Stimulated activated CD8-positive, alpha-beta memory T cell treated with anti-CD3 and anti-CD28 coated beads, Interleukin-4, amount 100 ng/mL, for 24 hours (primary cell): ENCODE measurements around the gene PLXDC1.
"Not testable (repeated sequence)": the region's sequence is repeated elsewhere in the genome, so short reads cannot be mapped to it uniquely, and the experiment has no call there.

Source experiments
- DNase-seq: peaks from one replicate; pipeline ENCODE4 v3.0.0-alpha.2; 2020; ENCODE audit warnings: low read depth

The PLXDC1 gene

GRCh38 chr17:39063681-39064069 is 87.8 kb downstream of the PLXDC1 start:
- DNase-seq: no peak

- no peak for DNase-seq
Observed at GRCh38 chr17:39062846-39063680, 88.4 kb downstream of the PLXDC1 start.

DNA sequence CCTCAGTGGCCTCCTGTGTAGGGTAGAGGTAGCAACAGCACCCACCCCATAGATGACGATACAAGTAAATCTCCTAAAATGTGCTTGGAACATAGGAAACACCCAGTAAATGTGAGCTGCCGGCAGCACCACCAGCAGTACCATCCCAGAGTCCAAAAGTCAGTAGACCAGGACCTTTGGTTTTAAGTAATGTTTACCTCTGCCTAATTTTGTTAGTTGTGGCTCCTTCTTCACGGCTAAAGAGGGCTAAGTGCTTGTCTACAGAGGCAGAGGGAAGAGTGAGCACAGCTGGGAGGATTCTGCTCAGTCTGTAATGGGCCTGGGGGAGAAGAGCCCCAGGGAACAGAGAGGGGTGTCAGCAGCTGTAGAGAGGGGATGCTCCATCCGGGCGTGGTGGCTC is 92.9 kb downstream of the PLXDC1 start:
- no peak for DNase-seq

DNA sequence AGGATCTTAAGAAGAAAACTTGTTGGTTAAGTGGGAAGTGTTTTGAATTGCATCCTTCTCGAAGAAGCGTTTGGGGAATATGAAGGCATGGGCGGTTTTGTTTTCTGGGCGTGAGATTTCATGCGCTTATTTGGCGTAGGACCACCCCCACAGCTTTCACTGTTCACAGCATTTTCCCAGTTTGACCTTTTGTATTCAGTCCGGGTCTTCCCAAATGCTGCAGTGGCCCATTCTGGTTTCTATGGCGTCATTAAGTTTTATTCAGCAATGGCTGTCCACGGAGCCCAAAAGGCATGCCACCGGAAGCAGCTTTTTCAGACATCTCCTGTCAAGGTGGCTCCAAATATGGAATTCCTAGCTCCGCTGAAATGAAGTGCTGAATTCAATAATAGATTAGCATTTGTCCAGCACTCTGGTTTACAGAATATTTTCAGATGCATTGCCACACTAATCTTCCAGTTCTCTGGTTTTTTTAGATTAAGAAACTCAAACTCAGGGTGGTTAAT is 93.7 kb downstream of the PLXDC1 start:
- DNase-seq: no peak

- no peak for DNase-seq
Observed at GRCh38 chr17:39054111-39054645, 97.3 kb downstream of the PLXDC1 start.

GRCh38 chr17:39052423-39052822 is 99.0 kb downstream of the PLXDC1 start:
- DNase-seq: not testable (repeated sequence)

- no peak for DNase-seq
Observed at GRCh38 chr17:39051001-39051585, 100.3 kb downstream of the PLXDC1 start.

DNA sequence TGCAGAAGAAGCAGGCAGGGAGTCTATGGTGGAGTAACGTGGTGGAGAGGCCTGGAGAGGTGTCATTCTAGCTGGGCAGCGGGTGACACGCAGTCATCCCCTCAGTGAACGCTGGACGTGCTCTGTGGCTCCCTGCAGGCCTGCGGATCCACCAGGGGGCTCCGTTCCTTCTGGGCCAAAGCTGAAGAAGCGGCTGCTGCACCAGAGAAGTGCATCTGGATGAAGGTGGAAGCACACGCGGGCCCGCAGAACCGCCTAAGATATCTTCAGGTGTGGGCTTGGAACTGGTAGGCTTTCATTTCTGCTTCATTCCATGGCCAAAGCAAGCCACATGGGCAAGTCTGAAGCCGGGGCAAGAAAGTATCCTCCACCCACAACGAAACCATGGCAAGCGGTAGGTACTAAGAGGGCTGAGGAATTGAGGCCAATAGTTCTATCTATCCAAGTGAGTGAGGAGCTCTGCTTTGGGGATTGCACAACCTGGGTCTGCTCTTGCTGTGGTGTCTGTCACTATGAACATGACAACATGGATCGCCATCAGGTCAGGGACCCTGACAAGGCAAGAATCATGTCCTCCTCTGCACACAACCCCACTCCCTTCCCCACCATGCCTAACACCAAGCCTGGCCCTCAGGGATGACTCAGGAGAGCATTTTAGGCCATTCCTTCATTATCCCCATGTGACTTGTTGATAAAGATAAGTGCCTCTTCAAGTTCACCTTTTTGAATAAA is 105.3 kb downstream of the PLXDC1 start:
- DNase-seq: no peak

DNA sequence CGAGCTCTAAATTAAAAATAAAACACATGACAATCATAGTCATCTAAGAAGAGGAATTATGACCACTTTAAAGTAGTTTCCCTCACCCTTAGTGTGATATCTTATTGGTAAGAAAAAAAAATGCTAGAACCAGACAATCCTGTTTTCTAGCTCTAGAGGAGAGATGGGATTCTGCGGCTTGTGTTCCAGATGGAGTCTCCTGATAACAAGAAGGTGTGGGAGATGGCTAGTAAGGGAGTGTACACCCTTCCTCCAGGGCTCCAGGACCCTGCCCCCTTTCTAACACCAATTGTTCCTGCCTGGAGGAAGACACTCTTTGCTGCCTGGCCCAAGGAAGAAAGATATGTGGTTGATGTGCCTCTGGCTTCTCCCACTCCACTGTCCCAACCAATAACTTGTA is 115.4 kb downstream of the PLXDC1 start:
- DNase-seq: no peak

DNA sequence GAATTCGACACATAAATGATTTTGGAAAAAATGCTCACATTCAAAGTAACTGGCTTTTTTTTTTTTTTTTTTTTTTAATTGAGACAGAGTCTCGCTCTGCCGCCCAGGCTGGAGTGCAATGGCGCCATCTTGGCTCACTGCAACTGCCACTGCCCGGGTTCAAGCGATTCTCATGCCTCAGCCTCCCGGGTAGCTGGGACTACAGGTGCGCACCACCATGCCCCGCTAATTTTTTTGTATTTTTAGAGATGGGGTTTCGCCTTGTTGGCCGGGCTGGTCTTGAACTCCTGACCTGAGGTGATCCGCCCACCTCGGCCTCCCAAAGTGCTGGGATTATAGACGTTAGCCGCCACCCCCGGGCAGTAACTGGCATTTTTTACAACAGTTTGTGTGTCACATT is 115.9 kb downstream of the PLXDC1 start:
- not testable (repeated sequence) for DNase-seq

DNA sequence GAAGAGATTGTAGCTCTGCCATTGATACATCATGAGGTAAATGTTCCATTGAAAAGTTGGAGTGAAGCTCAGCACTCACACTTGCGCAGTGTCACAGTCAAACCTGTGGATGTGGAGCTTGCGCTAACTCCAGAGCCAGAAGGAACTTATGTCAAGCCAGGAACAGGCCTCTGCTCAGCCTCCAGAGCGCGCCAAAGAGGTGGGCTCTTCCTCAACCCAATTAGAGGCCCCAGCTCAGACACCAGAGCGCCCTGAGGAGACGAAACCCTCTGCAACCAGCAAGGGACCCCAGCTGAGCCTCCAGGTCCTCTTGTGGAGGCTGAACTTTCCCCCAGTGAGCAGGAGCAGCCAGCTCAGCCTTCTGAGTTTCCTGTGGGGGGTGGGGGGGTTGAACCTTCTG is 122.7 kb downstream of the PLXDC1 start:
- no peak for DNase-seq

GRCh38 chr17:39027455-39028035 is 123.9 kb downstream of the PLXDC1 start:
- no peak for DNase-seq

GRCh38 chr17:39026980-39027451 is 124.4 kb downstream of the PLXDC1 start:
- no peak for DNase-seq

DNA sequence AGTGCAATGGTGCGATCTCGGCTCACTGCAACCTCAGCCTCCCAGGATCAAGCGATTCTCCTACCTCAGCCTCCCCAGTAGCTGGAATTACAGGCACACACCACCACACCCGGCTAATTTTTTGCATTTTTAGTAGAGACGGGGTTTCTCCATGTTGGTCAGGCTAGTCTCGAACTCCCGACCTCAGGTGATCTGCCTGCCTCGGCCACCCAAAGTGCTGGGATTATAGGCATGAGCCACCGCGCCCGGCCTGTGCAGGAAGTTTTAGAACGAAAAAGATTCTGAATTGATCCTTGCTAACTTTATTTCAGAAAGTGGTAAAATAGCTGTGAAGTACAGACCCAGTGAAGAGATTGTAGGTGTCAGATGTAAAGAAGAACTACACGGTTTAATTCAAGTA is 125.1 kb downstream of the PLXDC1 start:
- not testable (repeated sequence) for DNase-seq

- DNase-seq: no peak
Observed at GRCh38 chr17:39022924-39023323, 128.5 kb downstream of the PLXDC1 start.

- DNase-seq: not testable (repeated sequence)
Observed at GRCh38 chr17:39020037-39020436, 131.4 kb downstream of the PLXDC1 start.

GRCh38 chr17:39018267-39019134 is 132.9 kb downstream of the PLXDC1 start:
- DNase-seq: no peak

GRCh38 chr17:39016193-39017153 is 135.0 kb downstream of the PLXDC1 start:
- no peak for DNase-seq

- DNase-seq: no peak
Observed at GRCh38 chr17:39015546-39015935, 135.9 kb downstream of the PLXDC1 start.
